Tibial artery (tissue), 4 donors: Measurements from ENCODE around the gene MUS81.

Experiments used
- DNase-seq, 2 donors: peaks; one replicate each; pipeline ENCODE4 v3.0.0-alpha.2; 2019
- H3K27ac ChIP-seq, 2 donors: fragments of 200-600 bp; sonication (generic) in 1 of 2; 1 replicate in 1 of 2; 2 replicates in 1 of 2; pipeline ENCODE4 v1.5.1; 2018 to 2019; ENCODE audit warnings: mild to moderate bottlenecking in 1 of 2
- H3K27me3 ChIP-seq, 2 donors: fragments of 200-600 bp; sonication (generic) in 1 of 2; one replicate each; pipeline versions ENCODE4 v1.5.1 to v1.6.0; 2016 to 2019
- H3K36me3 ChIP-seq, 3 donors: fragments of 200-600 bp; sonication (generic) in 2 of 3; one replicate each; pipeline ENCODE4 v1.5.1; 2016 to 2019; ENCODE audit warnings: mild to moderate bottlenecking in 2 of 3
- H3K4me1 ChIP-seq, 4 donors: fragments of 200-600 bp; sonication (generic) in 2 of 4; 1 replicate in 3 of 4; 2 replicates in 1 of 4; pipeline ENCODE4 v1.5.1; 2016 to 2019
- H3K4me3 ChIP-seq, 2 donors: fragments of 200-600 bp; sonication (generic) in 1 of 2; 1 replicate in 1 of 2; 2 replicates in 1 of 2; pipeline ENCODE4 v1.5.1; 2018 to 2019; ENCODE audit warnings: mild to moderate bottlenecking in 2 of 2
- H3K9me3 ChIP-seq, 3 donors: fragments of 200-600 bp; sonication (generic) in 1 of 3; one replicate each; pipeline ENCODE4 v1.5.1; 2016 to 2019
- intact Hi-C: fragments of 100-400 bp; cut with DNase I; formaldehyde crosslinking; loops from one replicate; pipeline ENCODE4 v1.15.0; 2023; ENCODE audit warnings: low total_unique reads
- TF ChIP-seq, protein P1 (sequence below), 2 experiments: fragments of 200-600 bp in 1 of 2; fragments of 450-650 bp in 1 of 2; IDR thresholded peaks; one replicate each; pipeline ENCODE4 v1.5.1; 2017 to 2019; ENCODE audit warnings: antibody characterized with exemption in 2 of 2, mild to moderate bottlenecking in 1 of 2, moderate library complexity in 1 of 2

Gene MUS81

GRCh38 chr11:65868907-65869306 lies 8.7 kb downstream of the MUS81 start:
- intact Hi-C loops: no loop called here
- H3K4me3 ChIP-seq: no peak overlapping the region
- DNase-seq: no peak
- peaks cover 0 to 31% (median 23%) of the 10 kb centered on the region in 4 donors for H3K4me1 ChIP-seq
- TF ChIP-seq, protein P1, sequence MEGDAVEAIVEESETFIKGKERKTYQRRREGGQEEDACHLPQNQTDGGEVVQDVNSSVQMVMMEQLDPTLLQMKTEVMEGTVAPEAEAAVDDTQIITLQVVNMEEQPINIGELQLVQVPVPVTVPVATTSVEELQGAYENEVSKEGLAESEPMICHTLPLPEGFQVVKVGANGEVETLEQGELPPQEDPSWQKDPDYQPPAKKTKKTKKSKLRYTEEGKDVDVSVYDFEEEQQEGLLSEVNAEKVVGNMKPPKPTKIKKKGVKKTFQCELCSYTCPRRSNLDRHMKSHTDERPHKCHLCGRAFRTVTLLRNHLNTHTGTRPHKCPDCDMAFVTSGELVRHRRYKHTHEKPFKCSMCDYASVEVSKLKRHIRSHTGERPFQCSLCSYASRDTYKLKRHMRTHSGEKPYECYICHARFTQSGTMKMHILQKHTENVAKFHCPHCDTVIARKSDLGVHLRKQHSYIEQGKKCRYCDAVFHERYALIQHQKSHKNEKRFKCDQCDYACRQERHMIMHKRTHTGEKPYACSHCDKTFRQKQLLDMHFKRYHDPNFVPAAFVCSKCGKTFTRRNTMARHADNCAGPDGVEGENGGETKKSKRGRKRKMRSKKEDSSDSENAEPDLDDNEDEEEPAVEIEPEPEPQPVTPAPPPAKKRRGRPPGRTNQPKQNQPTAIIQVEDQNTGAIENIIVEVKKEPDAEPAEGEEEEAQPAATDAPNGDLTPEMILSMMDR (IDR thresholded peaks at IDR 0.05): no peak
- H3K9me3 ChIP-seq: no peaks in the 10 kb centered on the region
- no peaks in the 10 kb centered on the region for H3K27me3 ChIP-seq
- peaks cover 18 to 66% (median 54%) of the 10 kb centered on the region in 3 donors for H3K36me3 ChIP-seq
- H3K27ac ChIP-seq: peak overlapping the region in 1 of 2 donors; percentile 3

- intact Hi-C loops: no loop called here
- Histone ChIP-seq H3K4me3 (no peak overlapping the region), H3K27me3 (no peaks in the 10 kb centered on the region), H3K27ac (peak overlapping the region in 1 of 2 donors; percentile 98), H3K4me1 (peaks cover 0 to 34% (median 26%) of the 10 kb centered on the region in 4 donors), H3K9me3 (no peaks in the 10 kb centered on the region), H3K36me3 (peaks cover 9 to 57% (median 45%) of the 10 kb centered on the region in 3 donors)
- TF ChIP-seq, protein P1 (IDR thresholded peaks at IDR 0.05): no peak
- peak in 1 of 2 donors; percentile 65 for DNase-seq
These were observed 9.5 kb downstream of the MUS81 start for GRCh38 chr11:65869643-65870306.

- TF ChIP-seq, protein P1 (IDR thresholded peaks at IDR 0.05): no peak
- no peaks in the 10 kb centered on the region for H3K9me3 ChIP-seq
- peak overlapping the region in 1 of 2 donors; percentile 98 for H3K27ac ChIP-seq
- no peaks in the 10 kb centered on the region for H3K27me3 ChIP-seq
- no peak overlapping the region for H3K4me3 ChIP-seq
- H3K36me3 ChIP-seq: peaks cover 4 to 52% (median 40%) of the 10 kb centered on the region in 3 donors
- peak in 1 of 2 donors; percentile 64 for DNase-seq
- intact Hi-C loops: no loop called here
- H3K4me1 ChIP-seq: peaks cover 0 to 34% (median 26%) of the 10 kb centered on the region in 4 donors
These were observed 10.1 kb downstream of the MUS81 start for GRCh38 chr11:65870307-65870658.

DNA sequence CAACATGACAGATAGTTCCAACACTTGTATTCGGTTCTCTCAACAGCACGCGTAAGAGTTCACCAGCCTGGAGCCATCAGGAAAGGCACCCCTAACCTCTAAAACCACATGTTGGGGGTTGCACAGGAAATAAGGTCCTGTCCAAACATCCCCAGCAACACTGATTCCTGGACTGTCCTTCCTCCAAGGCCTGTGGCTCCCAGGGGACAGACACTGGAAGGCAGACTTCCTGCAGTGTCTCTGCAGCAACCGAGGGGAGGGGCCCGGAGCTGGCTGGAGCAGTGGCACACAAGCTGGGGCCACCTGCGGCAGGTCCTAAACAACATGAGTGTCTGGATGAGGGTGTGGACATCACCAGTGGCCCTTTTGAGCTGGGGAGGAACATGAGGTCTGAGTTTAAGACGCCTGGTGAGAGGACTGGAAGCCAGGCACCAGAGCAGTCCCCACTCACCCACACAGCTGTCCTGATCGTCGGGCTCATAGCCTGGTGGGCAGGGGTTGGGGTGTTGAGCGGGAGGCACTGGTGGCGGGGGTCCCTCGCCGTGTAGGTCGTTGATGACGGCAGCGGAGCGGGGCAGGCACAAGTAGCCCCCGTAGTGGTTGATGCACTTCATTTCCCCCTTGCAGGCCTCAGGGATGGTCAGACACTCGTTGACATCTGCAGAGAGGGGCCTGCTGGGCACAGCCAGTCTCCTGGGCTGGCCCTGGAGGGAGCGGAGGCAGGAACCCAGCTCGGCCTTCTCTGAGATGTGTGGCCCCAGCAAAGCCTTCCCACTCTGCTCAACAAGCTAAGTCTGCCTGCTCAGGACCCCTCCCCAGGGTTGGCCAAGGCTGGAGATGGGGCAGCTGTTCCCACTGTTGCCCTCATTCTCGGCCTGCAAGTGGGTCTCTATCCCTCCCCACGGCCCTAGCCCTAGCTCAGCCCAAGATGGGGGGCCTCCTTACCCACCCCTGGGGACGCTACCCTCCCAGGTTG lies 10.8 kb downstream of the MUS81 start:
- H3K27me3 ChIP-seq: no peaks in the 10 kb centered on the region
- peak in 1 of 2 donors; percentile 67 for DNase-seq
- TF ChIP-seq, protein P1 (IDR thresholded peaks at IDR 0.05): no peak
- H3K4me3 ChIP-seq: peak overlapping the region in 1 of 2 donors; percentile 76
- no peaks in the 10 kb centered on the region for H3K9me3 ChIP-seq
- H3K4me1 ChIP-seq: peaks cover 0 to 34% (median 26%) of the 10 kb centered on the region in 4 donors
- intact Hi-C loops: no loop called here
- H3K36me3 ChIP-seq: peaks cover 0 to 45% (median 33%) of the 10 kb centered on the region in 3 donors
- H3K27ac ChIP-seq: peak overlapping the region; percentile 96 to 98

GRCh38 chr11:65871811-65872548 lies 11.7 kb downstream of the MUS81 start:
- Histone ChIP-seq H3K4me3 (peak overlapping the region; percentile 66 to 76), H3K9me3 (no peaks in the 10 kb centered on the region), H3K27me3 (no peaks in the 10 kb centered on the region), H3K4me1 (peaks cover 0 to 34% (median 26%) of the 10 kb centered on the region in 4 donors), H3K27ac (peak overlapping the region; percentile 96 to 98), H3K36me3 (peaks cover 0 to 35% (median 27%) of the 10 kb centered on the region in 3 donors)
- intact Hi-C loops: no loop called here
- peak in 1 of 2 donors; percentile 77 for DNase-seq
- TF ChIP-seq, protein P1 (IDR thresholded peaks at IDR 0.05): no peak
